Duodenal mucosa (tissue), 2 donors: ENCODE measurements around the gene SIM1.

Experiments used
- H3K27ac ChIP-seq: one replicate; pipeline ENCODE4 v1.7.0; 2013; ENCODE audit warnings: low read depth, low read length
- H3K27me3 ChIP-seq, 2 donors: one replicate each; pipeline ENCODE4 v1.7.0; 2013; ENCODE audit warnings: low read length in 2 of 2, control low read depth in 1 of 2; ENCODE audit not compliant: insufficient read depth in 2 of 2, control insufficient read depth in 1 of 2
- H3K36me3 ChIP-seq, 2 donors: one replicate each; pipeline ENCODE4 v1.7.0; 2013; ENCODE audit warnings: low read length in 2 of 2, control low read depth in 1 of 2; ENCODE audit not compliant: insufficient read depth in 2 of 2, control insufficient read depth in 1 of 2
- H3K4me1 ChIP-seq, 2 donors: one replicate each; pipeline ENCODE4 v1.7.0; 2013; ENCODE audit warnings: low read length in 2 of 2, control low read depth in 1 of 2; ENCODE audit not compliant: insufficient read depth in 2 of 2, control insufficient read depth in 1 of 2
- H3K4me3 ChIP-seq, 2 donors: one replicate each; pipeline ENCODE4 v1.7.0; 2013; ENCODE audit warnings: low read length in 2 of 2, low read depth in 1 of 2
- H3K9ac ChIP-seq, 2 donors: one replicate each; pipeline ENCODE4 v1.7.0; 2013; ENCODE audit warnings: low read length in 2 of 2, low read depth in 1 of 2
- H3K9me3 ChIP-seq, 2 donors: one replicate each; pipeline ENCODE4 v1.7.0; 2013; ENCODE audit warnings: low read length in 2 of 2, control low read depth in 1 of 2; ENCODE audit not compliant: control insufficient read depth in 1 of 2

The SIM1 gene

GRCh38 chr6:100382767-100383195 is 81.9 kb downstream of the SIM1 start:
- H3K27ac ChIP-seq, result no peak overlapping the region
- no peaks in the 10 kb centered on the region for H3K4me1 ChIP-seq
- H3K9ac ChIP-seq, result no peak overlapping the region
- no peak overlapping the region for H3K4me3 ChIP-seq
- H3K27me3 ChIP-seq, result no peaks in the 10 kb centered on the region
- no peaks in the 10 kb centered on the region for H3K9me3 ChIP-seq
- H3K36me3 ChIP-seq, result no peaks in the 10 kb centered on the region

DNA sequence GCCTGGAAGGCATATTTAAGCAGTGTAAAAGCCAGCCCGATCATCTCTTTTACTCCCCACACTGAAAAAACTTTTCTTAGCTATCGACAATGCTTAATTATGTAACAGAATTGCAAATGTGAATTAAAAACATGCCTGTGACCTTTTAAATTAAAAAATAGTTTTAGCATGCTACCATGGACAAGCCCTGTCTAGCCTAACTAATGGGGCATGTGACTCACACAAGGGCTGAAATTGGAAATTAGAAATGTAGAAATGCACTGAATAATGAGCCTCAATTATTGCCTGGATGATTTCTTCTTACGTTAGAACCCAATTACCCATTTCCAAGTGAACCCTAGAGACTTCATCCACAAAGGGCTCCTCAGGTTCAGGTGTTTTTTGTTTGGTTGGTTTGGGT is 82.7 kb downstream of the SIM1 start:
- Histone ChIP-seq H3K9ac (no peak overlapping the region), H3K27ac (no peak overlapping the region), H3K27me3 (no peaks in the 10 kb centered on the region), H3K4me3 (no peak overlapping the region), H3K9me3 (no peaks in the 10 kb centered on the region), H3K4me1 (no peaks in the 10 kb centered on the region), H3K36me3 (no peaks in the 10 kb centered on the region)

DNA sequence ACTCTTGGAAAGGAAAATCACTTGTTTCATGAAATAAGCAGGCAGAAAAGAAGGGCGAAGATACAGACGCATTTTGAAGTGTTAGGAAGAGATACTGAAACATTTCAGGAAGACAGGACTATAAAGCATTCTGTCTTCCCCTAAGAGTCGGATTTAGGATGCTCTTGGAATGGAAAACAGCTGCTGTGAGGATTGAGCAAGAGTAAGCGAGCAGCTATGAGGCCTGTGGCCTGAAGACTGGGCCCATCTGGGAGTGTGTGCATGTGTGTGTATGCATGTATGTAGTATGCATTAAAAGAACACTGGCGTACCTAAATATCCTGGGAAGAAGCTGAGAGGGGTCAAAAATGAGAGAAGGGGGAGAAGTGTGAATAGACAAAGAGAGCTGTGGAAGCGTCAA is 83.6 kb downstream of the SIM1 start:
- Histone ChIP-seq H3K27ac (no peak overlapping the region), H3K4me1 (no peaks in the 10 kb centered on the region), H3K27me3 (no peaks in the 10 kb centered on the region), H3K9ac (no peak overlapping the region), H3K4me3 (no peak overlapping the region), H3K9me3 (no peaks in the 10 kb centered on the region), H3K36me3 (no peaks in the 10 kb centered on the region)

DNA sequence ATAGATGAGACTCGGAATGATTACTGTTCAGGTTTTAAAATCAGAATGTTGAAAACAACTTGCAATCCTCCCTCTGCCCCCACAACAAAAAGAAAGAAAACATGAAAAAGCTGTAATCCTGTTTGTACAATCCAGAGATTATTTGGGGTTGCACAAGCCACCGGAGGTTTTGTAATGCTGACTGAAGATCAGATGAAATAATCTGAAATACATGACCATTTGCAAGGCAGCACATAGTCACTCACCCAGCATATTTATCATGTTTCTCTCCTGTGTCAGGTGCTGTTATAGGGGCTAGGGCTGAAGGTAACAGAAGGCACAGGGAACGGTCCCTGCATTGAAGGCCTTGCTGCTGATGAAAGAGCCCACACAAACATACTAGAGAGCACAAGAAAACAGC is 85.3 kb downstream of the SIM1 start:
- Histone ChIP-seq H3K27me3 (no peaks in the 10 kb centered on the region), H3K4me3 (no peak overlapping the region), H3K27ac (no peak overlapping the region), H3K9ac (no peak overlapping the region), H3K9me3 (no peaks in the 10 kb centered on the region), H3K36me3 (no peaks in the 10 kb centered on the region), H3K4me1 (no peaks in the 10 kb centered on the region)

DNA sequence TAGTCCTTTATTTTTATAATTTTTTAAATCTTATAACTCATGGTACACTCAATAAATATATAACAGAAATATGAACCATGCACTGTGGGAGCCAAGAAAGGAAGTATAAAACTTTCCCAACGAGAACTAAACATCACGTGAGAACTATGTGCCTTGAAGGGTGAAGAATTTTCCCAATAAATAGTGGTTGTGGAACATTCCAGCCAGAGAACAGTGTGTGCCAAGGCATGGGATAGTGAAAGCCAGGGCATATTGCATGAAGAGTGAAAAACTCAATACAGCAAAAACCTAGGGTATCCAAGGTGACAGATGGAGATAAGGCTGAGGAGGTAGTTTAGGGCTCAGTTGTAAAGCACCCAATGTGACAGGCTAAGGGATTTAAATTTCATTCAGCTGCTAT is 86.1 kb downstream of the SIM1 start:
- no peak overlapping the region for H3K27ac ChIP-seq

GRCh38 chr6:100376103-100376502 is 88.6 kb downstream of the SIM1 start:
- no peaks in the 10 kb centered on the region for H3K4me1 ChIP-seq
- no peaks in the 10 kb centered on the region for H3K27me3 ChIP-seq
- no peak overlapping the region for H3K9ac ChIP-seq
- no peaks in the 10 kb centered on the region for H3K36me3 ChIP-seq
- H3K27ac ChIP-seq, result no peak overlapping the region
- H3K4me3 ChIP-seq, result no peak overlapping the region
- no peaks in the 10 kb centered on the region for H3K9me3 ChIP-seq

More for the DNA sequence above, 86.1 kb downstream of the SIM1 start:
- Histone ChIP-seq H3K9ac (no peak overlapping the region), H3K4me3 (no peak overlapping the region), H3K36me3 (no peaks in the 10 kb centered on the region), H3K27me3 (no peaks in the 10 kb centered on the region), H3K9me3 (no peaks in the 10 kb centered on the region), H3K4me1 (no peaks in the 10 kb centered on the region)

DNA sequence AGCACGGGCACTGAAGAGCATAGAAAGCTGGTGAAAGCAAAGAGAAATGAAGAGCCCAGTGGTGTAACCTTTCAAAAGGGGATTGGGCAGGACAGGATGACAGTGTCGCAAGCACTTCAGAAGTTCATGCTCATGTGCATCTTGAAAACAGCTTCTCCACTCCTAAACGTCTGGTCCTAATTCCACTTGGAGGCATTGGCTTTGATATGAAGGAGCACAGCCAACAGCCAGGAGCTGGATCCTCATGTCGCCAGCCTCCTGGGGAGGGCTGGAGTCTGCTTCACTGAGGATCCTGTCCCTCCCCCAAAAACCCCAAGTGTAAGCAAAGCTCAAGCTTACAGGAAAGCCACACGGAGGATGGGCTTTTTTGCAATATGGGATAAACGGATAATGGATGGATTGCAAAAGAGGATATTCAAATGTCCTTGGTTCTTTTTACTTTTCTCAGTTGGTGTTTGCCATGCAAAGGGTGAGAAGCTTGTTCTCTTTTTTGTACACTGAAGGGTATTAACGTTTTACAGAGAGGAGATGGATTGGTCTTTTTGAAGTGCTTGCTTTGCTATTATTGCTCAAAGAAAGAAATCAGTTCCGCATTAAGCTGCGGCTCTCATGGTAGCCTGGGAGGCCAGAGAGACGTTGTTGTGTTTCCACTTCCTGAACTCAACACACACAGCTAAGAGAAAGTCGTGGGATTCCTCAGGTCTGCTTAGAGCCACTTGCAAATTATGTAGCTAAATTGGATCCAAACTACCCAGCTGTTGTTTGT is 92.2 kb downstream of the SIM1 start:
- Histone ChIP-seq H3K9ac (no peak overlapping the region), H3K4me3 (no peak overlapping the region), H3K36me3 (no peaks in the 10 kb centered on the region), H3K27me3 (no peaks in the 10 kb centered on the region), H3K4me1 (no peaks in the 10 kb centered on the region), H3K27ac (no peak overlapping the region), H3K9me3 (no peaks in the 10 kb centered on the region)

- Histone ChIP-seq H3K4me1 (no peaks in the 10 kb centered on the region), H3K36me3 (no peaks in the 10 kb centered on the region), H3K27me3 (no peaks in the 10 kb centered on the region), H3K9ac (no peak overlapping the region), H3K9me3 (no peaks in the 10 kb centered on the region), H3K4me3 (no peak overlapping the region), H3K27ac (no peak overlapping the region)
Observed at GRCh38 chr6:100371591-100371990, 93.1 kb downstream of the SIM1 start.

DNA sequence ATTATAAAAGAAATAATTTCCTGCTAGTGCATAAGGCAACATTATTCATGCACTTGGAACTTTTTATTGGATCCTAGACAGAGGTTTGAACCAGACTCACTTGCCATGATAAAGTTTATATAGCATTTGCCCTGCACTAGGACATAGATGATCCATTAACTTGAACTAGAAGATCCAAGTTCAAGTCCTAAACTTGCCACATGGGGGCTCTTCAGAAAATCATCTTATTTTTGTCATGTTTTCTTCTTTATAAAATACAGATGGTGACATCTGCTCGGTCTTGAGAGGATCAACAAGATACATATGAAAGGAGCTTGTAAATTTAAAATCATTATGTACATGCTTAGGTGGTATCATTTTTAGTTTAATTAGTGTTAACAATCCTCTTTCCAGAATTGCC is 94.5 kb downstream of the SIM1 start:
- no peaks in the 10 kb centered on the region for H3K4me1 ChIP-seq
- H3K4me3 ChIP-seq, result no peak overlapping the region
- H3K36me3 ChIP-seq, result no peaks in the 10 kb centered on the region
- no peak overlapping the region for H3K9ac ChIP-seq
- no peaks in the 10 kb centered on the region for H3K27me3 ChIP-seq
- no peak overlapping the region for H3K27ac ChIP-seq
- H3K9me3 ChIP-seq, result no peaks in the 10 kb centered on the region

DNA sequence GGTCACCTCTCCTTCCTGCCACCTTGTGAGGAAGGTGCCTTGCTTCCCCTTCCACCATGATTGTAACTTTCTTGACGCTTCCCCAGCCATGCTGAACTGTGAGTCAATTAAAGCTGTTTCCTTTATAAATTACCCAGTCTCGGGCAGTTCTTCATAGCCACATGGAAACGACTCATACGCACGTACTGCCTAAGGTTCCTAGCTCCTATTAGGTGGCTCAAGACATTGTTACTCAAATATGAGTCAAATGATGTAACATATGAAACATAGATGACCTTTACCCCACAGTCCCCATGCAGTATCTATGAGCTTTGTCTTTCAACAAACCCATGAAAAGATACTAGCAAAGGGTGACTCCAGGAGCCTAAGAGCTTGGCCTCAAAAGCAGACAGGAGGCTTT is 98.3 kb downstream of the SIM1 start:
- no peaks in the 10 kb centered on the region for H3K27me3 ChIP-seq
- H3K4me3 ChIP-seq, result no peak overlapping the region
- H3K9ac ChIP-seq, result no peak overlapping the region
- no peaks in the 10 kb centered on the region for H3K36me3 ChIP-seq
- H3K9me3 ChIP-seq, result no peaks in the 10 kb centered on the region
- H3K27ac ChIP-seq, result no peak overlapping the region
- no peaks in the 10 kb centered on the region for H3K4me1 ChIP-seq
